ENCODE data around the gene CWF19L1. TPM values are rescaled to one million over a fixed set of nuclear protein-coding genes. Genes with fewer than 3 reads are reported as not detected.

CWF19L1 gene
- total and polyA plus RNA-seq, 2 of the 13 experiments (the other 11 are each of a cell fraction or from before 2014, with no cell fraction given) = 13.6 to 42.1 TPM

- TF ChIP-seq AFF4 (CRISPR knock-in tag; IDR thresholded peaks at IDR 0.05) (no peak), ZNF460 (CRISPR knock-in tag; IDR thresholded peaks at IDR 0.05; ENCODE audit: borderline replicate concordance) (no peak), ZSCAN31 (CRISPR knock-in tag; IDR thresholded peaks at IDR 0.05; ENCODE audit: low read depth) (no peak), ZNF326 (CRISPR knock-in tag; IDR thresholded peaks at IDR 0.05; ENCODE audit: borderline replicate concordance) (no peak), NFIC (IDR thresholded peaks at IDR 0.05; ENCODE audit: low read length) (no peak), HNF4A (CRISPR knock-in tag; IDR thresholded peaks at IDR 0.05) (no peak), NCOA1 (CRISPR knock-in tag; IDR thresholded peaks at IDR 0.05) (no peak), ZNF331 (CRISPR knock-in tag; IDR thresholded peaks at IDR 0.05) (no peak), SRSF9 (IDR thresholded peaks at IDR 0.05; ENCODE audit: borderline replicate concordance, insufficient read depth, low read depth, low read length, poor library complexity, severe bottlenecking) (no peak), MAF1 (CRISPR knock-in tag; IDR thresholded peaks at IDR 0.05; ENCODE audit: borderline replicate concordance) (no peak), ZNF414 (CRISPR knock-in tag; IDR thresholded peaks at IDR 0.05) (no peak), GMEB1 (CRISPR knock-in tag; IDR thresholded peaks at IDR 0.05; ENCODE audit: borderline replicate concordance) (peak; percentile 83; the same call in 1 of the 2 replicates), SRSF1 (optimal IDR thresholded peaks at IDR 0.05; ENCODE audit: low read depth, low read length) (no peak), BCL6 (CRISPR knock-in tag; IDR thresholded peaks at IDR 0.05) (0 out of 2 replicates have a peak, but pooled peaks have one; percentile 16), PCBP1 (IDR thresholded peaks at IDR 0.05; ENCODE audit: borderline replicate concordance, low read depth, low read length) (no peak), ELK4 (CRISPR knock-in tag; IDR thresholded peaks at IDR 0.05; ENCODE audit: borderline replicate concordance) (no peak), ZNF580 (CRISPR knock-in tag; IDR thresholded peaks at IDR 0.05; ENCODE audit: borderline replicate concordance, low read depth) (no peak), MEIS2 (CRISPR knock-in tag; IDR thresholded peaks at IDR 0.05) (no peak), FOXO1 (CRISPR knock-in tag; IDR thresholded peaks at IDR 0.05) (no peak), SNRNP70 (IDR thresholded peaks at IDR 0.05; ENCODE audit: low read depth, low read length) (no peak)
Measured at GRCh38 chr10:100186253-100187212, 80.9 kb downstream of the CWF19L1 start (continued).

Data from HepG2 (cell line).